Stimulated activated effector memory CD8-positive, alpha-beta T cell treated with anti-CD3 and anti-CD28 coated beads, Interleukin-12 subunit alpha, Interleukin-12 subunit beta, amount 100 ng/mL, for 72 hours (primary cell): ENCODE data around the gene MYEOV.

Experiments used
- ATAC-seq: fragments of 150-1000 bp; cut with Tn5 transposase; 2 replicates; pipeline ENCODE4 v1.10.0; 2021
- DNase-seq, 2 donors: peaks; one replicate each; pipeline ENCODE4 v3.0.0; 2021 to 2022; ENCODE audit warnings: low spot score in 2 of 2
- H3K27ac Mint-ChIP-seq: one replicate; pipeline ENCODE4 v1.8.0; 2022; ENCODE audit warnings: mild to moderate bottlenecking, mixed read lengths
- H3K36me3 Mint-ChIP-seq: one replicate; pipeline ENCODE4 v1.8.0; 2022; ENCODE audit warnings: mild to moderate bottlenecking, mixed read lengths
- H3K4me1 Mint-ChIP-seq: one replicate; pipeline ENCODE4 v1.8.0; 2022; ENCODE audit warnings: mixed read lengths
- H3K4me3 Mint-ChIP-seq: one replicate; pipeline ENCODE4 v1.8.0; 2022; ENCODE audit warnings: mild to moderate bottlenecking, mixed read lengths
- H3K9me3 Mint-ChIP-seq: one replicate; pipeline ENCODE4 v1.8.0; 2022; ENCODE audit warnings: mixed read lengths

MYEOV gene

DNA sequence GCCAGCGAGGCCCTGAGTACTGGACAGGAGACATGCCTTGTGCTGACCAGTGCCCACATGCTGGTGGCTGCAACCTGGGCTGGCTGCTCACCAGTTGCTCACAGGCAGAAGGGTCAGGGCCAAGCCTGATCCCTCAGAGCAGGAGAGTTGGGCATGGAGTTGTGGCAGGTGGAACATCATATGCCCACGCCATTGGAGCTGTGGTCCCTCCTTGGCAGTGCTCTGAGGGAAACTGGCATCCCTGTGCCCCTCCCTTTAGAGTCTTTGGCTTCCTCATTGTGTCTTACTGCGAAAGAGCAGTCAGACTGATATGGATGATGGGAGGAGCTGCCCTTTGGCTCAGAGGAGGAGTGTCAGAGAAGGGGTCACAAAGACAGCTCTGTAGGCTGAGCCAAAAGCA is 3.1 kb upstream of the MYEOV start:
- ATAC-seq: no peak
- no peaks in the 10 kb centered on the region for H3K36me3 Mint-ChIP-seq
- no peaks in the 10 kb centered on the region for H3K9me3 Mint-ChIP-seq

GRCh38 chr11:69291459-69292110 is 2.4 kb upstream of the MYEOV start:
- DNase-seq (no peak), ATAC-seq (no peak)
- H3K4me1 Mint-ChIP-seq: peaks cover 34% of the 10 kb centered on the region
- no peak overlapping the region for H3K27ac Mint-ChIP-seq
- no peak overlapping the region for H3K4me3 Mint-ChIP-seq
- H3K9me3 Mint-ChIP-seq: no peaks in the 10 kb centered on the region
- no peaks in the 10 kb centered on the region for H3K36me3 Mint-ChIP-seq

More for the DNA sequence above, 3.1 kb upstream of the MYEOV start:
- Mint-ChIP-seq H3K4me3 (no peak overlapping the region), H3K27ac (no peak overlapping the region), H3K4me1 (peaks cover 27% of the 10 kb centered on the region)
- DNase-seq: no peak

DNA sequence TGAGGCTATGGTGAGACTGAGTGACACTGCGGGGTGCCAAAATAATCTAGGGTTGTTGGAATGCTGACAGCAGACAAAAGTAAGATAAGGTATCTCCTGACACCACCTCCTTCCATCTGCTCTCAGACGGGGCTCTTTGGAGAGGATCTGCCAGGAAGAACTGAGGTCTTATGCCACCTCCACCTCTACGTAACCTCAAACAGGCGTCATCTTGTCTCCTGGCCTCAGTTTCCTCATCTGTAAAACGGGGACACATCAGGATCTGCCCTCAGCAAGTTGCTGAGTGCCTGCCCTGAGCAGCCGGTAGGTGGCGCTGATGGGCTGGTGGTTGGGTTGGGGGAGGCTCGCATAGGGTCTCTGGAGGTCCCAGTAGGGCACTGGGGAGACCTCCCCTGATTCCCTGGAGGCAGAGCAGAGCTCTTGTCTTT is 1.7 kb upstream of the MYEOV start:
- peaks cover 6% of the 10 kb centered on the region for H3K36me3 Mint-ChIP-seq
- no peak for ATAC-seq
- H3K4me3 Mint-ChIP-seq: no peak overlapping the region
- no peaks in the 10 kb centered on the region for H3K9me3 Mint-ChIP-seq
- peaks cover 41% of the 10 kb centered on the region for H3K4me1 Mint-ChIP-seq
- peak; percentile 44 to 71 for DNase-seq
- H3K27ac Mint-ChIP-seq: no peak overlapping the region

- no peak for ATAC-seq
- no peak for DNase-seq
- Mint-ChIP-seq H3K4me3 (no peak overlapping the region), H3K27ac (no peak overlapping the region), H3K4me1 (peaks cover 49% of the 10 kb centered on the region), H3K9me3 (no peaks in the 10 kb centered on the region), H3K36me3 (peaks cover 14% of the 10 kb centered on the region)
Measured at GRCh38 chr11:69293087-69293486, 868 bp upstream of the MYEOV start.

GRCh38 chr11:69294571-69295078 is 670 bp downstream of the MYEOV start:
- Mint-ChIP-seq H3K27ac (no peak overlapping the region), H3K4me3 (no peak overlapping the region), H3K36me3 (peaks cover 17% of the 10 kb centered on the region), H3K4me1 (peaks cover 64% of the 10 kb centered on the region), H3K9me3 (no peaks in the 10 kb centered on the region)
- ATAC-seq (no peak), DNase-seq (no peak)

GRCh38 chr11:69295079-69295994 is 1.4 kb downstream of the MYEOV start:
- Mint-ChIP-seq H3K4me3 (no peak overlapping the region), H3K36me3 (peaks cover 17% of the 10 kb centered on the region), H3K9me3 (no peaks in the 10 kb centered on the region), H3K4me1 (peaks cover 71% of the 10 kb centered on the region), H3K27ac (no peak overlapping the region)
- DNase-seq (no peak), ATAC-seq (no peak)

GRCh38 chr11:69295995-69296889 is 2.3 kb downstream of the MYEOV start:
- Mint-ChIP-seq H3K27ac (no peak overlapping the region), H3K9me3 (no peaks in the 10 kb centered on the region), H3K36me3 (peaks cover 17% of the 10 kb centered on the region), H3K4me1 (peaks cover 80% of the 10 kb centered on the region), H3K4me3 (peak overlapping the region; percentile 62)
- no peak for ATAC-seq
- no peak for DNase-seq

- Mint-ChIP-seq H3K27ac (peak overlapping the region; percentile 81), H3K4me3 (peak overlapping the region; percentile 62), H3K36me3 (peaks cover 17% of the 10 kb centered on the region), H3K4me1 (peaks cover 89% of the 10 kb centered on the region), H3K9me3 (no peaks in the 10 kb centered on the region)
- peak; percentile 87 to 94 for DNase-seq
- ATAC-seq: peak; percentile 85
Measured at GRCh38 chr11:69296890-69297786, 3.2 kb downstream of the MYEOV start.

- ATAC-seq: peak; percentile 36
- Mint-ChIP-seq H3K9me3 (no peaks in the 10 kb centered on the region), H3K27ac (peak overlapping the region; percentile 81), H3K4me3 (peak overlapping the region; percentile 62), H3K36me3 (peaks cover 21% of the 10 kb centered on the region), H3K4me1 (peaks cover 88% of the 10 kb centered on the region)
- no peak for DNase-seq
Measured at GRCh38 chr11:69297787-69298266, 3.9 kb downstream of the MYEOV start.

DNA sequence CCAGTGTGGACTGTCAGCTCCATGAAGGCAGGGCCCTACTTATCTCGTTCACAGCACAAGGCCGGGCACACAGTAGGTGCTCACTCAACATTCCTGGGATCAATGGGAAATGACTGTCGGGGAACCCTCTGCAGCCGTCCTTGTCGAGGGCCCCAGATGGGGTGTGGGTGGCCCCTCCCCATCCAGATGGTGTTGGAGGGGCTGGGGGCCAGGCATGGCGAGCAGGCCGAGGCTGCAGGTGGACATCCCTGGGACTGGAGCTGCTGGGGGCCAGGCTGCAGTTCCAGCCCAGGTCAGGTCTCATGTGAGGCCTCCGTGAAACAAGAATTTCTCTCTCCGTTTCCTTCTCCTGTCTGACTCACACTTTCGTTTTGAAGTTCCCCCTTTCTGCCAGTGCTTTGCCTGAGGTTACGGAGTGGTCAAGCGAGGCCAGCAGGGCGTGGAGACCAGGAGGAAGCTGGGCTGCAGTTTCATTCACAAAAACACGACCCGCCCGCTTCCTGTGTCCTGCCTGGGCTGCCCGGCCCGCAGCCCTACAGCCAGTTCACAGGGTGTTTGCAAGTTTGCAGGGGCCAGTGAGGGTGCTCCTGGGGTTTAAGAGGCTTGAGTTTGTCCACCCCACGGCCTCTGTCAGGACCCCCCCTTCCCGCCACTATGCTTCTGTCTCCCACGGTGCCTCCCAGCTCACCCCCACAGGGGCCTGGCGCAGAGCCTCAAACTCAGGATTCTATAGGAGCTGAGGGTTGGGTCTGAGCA is 4.5 kb downstream of the MYEOV start:
- Mint-ChIP-seq H3K4me1 (peaks cover 89% of the 10 kb centered on the region), H3K36me3 (peaks cover 25% of the 10 kb centered on the region), H3K9me3 (no peaks in the 10 kb centered on the region), H3K27ac (peak overlapping the region; percentile 81), H3K4me3 (peak overlapping the region; percentile 62)
- DNase-seq (peak in 1 of 2 donors; percentile 68), ATAC-seq (peak; percentile 38)

DNA sequence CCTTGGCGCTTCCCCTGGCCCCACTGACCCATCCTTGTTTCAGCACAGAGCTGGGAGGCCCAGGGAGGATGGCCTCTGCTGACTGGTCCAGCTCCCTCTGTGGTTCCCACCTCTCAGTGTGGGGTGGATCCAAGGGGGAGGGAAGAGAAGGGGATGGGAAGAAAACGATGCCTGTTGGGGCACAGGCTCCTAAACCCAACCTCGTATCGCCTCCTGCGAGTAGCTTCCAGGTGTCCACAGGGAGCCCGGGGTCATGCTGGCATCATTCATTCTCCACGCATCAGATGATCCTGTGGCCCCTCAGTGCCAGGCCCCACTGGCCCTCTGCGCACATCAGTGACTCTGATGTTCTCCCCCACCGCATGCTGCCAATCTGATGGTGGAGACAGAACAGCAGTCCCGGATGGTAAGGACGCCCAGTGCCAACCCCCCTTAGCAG is 5.1 kb downstream of the MYEOV start:
- H3K4me1 Mint-ChIP-seq: peaks cover 90% of the 10 kb centered on the region

DNA sequence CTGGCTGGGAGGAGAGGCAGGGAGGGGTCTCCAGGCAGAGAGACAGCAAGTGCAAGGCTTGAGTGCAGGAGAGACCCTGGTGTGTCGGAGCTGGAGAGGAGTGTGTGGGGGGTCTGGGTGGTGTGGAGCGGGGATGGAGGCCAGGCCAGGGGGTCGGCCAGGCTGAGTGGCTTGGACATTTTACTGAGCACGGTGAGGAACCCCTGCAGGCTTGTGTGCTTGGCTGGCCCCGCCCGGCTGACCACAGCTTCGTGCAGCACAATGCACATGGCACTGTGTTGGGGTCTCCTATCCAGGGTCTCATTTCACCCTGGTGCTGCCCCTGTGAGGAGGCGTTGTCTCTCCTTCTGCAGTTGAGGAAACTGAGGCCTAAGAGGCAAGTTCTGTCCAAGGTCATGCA is 5.6 kb downstream of the MYEOV start:
- no peak overlapping the region for H3K27ac Mint-ChIP-seq
- peaks cover 85% of the 10 kb centered on the region for H3K4me1 Mint-ChIP-seq
- H3K4me3 Mint-ChIP-seq: no peak overlapping the region
- peaks cover 25% of the 10 kb centered on the region for H3K36me3 Mint-ChIP-seq
- DNase-seq (no peak), ATAC-seq (no peak)
- H3K9me3 Mint-ChIP-seq: no peaks in the 10 kb centered on the region

More for the DNA sequence above, 5.1 kb downstream of the MYEOV start:
- peak overlapping the region; percentile 81 for H3K27ac Mint-ChIP-seq
- DNase-seq: no peak
- no peaks in the 10 kb centered on the region for H3K9me3 Mint-ChIP-seq
- H3K36me3 Mint-ChIP-seq: peaks cover 25% of the 10 kb centered on the region
- ATAC-seq: no peak
- peak overlapping the region; percentile 62 for H3K4me3 Mint-ChIP-seq
